ENCODE results near the gene NKAPL.

DNA sequence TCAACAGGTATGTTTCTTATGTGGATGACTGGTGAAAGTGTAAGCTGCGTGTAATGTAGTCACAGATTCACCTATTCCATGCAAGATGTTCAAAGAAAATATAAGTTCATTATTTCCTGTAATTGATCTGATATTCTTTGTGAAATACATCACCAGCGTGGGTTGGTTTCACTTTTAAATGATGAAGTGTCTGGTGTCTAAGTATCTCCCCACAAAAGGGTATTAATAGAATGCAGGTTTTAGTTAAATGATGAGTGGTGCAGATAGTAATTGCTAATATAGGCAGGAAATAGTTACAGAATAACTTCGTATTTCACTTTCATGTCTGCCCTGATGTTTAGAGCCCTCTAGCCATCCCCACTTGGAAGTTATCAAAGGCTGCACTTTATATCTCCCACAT lies 44.5 kb downstream of the NKAPL start:
- TF ChIP-seq CTCF (IDR thresholded peaks at IDR 0.05) (no peak), POLR2A (IDR thresholded peaks at IDR 0.05) (no peak)
